ENCODE data around the gene ACIN1.

The ACIN1 gene

DNA sequence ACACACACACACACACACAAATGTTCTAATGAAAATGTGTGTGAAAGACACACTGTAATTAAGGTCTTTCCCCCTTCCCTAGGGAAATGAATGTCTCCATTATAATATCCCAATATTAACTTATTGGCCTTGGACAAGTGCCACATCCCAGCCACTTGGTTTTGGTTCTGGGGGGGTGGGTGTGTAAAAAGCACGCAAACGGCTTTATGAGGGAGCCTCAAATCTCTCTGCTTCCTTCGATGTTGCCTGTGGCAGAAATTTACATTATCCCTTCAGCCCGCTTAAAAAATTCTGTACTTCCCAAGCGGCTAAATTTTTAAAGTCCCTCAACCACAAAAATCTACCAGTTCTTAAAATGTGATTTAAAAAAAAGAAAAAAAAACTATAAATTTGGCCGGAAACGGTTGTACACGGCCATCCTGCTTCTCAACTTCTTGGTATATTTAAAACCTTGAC, 85.4 kb downstream of the ACIN1 start:
- Mint-ChIP-seq H3K9me3 (no peaks in the 10 kb centered on the region), H3K4me1 (ENCODE audit: low read depth) (peaks cover 35% of the 10 kb centered on the region), H3K36me3 (ENCODE audit: low read depth) (no peaks in the 10 kb centered on the region), H3K4me3 (peak overlapping the region; percentile 90), H3K27me3 (ENCODE audit: low read depth) (no peaks in the 10 kb centered on the region), H3K27ac (peak overlapping the region; percentile 89)

DNA sequence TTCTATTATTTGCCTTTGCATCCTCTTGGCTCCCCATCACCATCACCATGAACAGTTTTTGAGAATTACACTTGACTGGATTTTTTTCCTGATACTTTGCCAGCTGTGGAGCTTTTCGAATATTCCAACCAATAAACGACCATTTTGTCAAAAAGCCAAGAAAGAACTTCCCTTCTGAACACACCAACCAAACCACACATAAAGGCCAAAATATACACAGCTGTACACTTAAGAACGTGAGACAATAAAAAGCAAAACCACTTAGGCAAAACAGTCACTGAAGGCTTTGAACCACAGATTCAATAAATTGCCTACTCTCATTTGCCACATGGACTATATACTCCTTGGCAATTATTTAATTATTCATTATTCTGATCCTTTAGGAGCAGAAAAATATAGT, 86.1 kb downstream of the ACIN1 start:
- Mint-ChIP-seq H3K9me3 (no peaks in the 10 kb centered on the region), H3K4me3 (peak overlapping the region; percentile 90), H3K27me3 (ENCODE audit: low read depth) (no peaks in the 10 kb centered on the region), H3K4me1 (ENCODE audit: low read depth) (peaks cover 35% of the 10 kb centered on the region), H3K36me3 (ENCODE audit: low read depth) (no peaks in the 10 kb centered on the region), H3K27ac (peak overlapping the region; percentile 96)

Measured in T-helper 1 cell treated with Interleukin-12 subunit alpha and Interleukin-12 subunit beta and Interleukin-4 antibody, amounts not matched to agents 30 μg/mL and 1 μg/mL, for 36 hours (primary cell).